Pons (tissue), 1 donor: ENCODE results near the gene SLC8A1.
"Not testable (repeated sequence)": the region's sequence is repeated elsewhere in the genome, so short reads cannot be mapped to it uniquely, and the experiment has no call there.

Source experiments
- DNase-seq: peaks from one replicate; pipeline ENCODE4 v3.0.0-alpha.2; 2016; ENCODE audit warnings: low spot score

The SLC8A1 gene

GRCh38 chr2:40103590-40103989 lies 348.3 kb downstream of the SLC8A1 start:
- DNase-seq = no peak

- no peak for DNase-seq
These were observed 348.7 kb downstream of the SLC8A1 start for GRCh38 chr2:40103163-40103562.

DNA sequence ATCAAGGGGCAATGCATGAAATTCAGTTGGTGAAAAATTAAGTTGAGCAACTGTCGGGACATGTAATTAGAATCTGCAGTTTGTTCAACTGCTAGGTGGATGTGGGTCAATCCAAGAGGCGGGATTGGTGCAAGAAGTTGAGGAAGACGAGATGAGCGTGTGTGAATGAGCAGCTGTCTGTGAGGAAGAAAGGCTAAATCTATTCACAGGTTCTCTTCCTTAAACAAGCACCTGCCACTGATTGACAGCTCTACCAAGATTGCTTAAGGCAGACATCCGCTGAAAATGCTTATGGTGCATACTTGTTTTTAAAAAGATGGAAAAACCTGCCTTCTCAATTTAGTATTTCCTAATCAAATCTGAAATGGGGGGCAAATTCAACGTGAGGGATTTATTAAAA lies 349.4 kb downstream of the SLC8A1 start:
- no peak for DNase-seq

DNA sequence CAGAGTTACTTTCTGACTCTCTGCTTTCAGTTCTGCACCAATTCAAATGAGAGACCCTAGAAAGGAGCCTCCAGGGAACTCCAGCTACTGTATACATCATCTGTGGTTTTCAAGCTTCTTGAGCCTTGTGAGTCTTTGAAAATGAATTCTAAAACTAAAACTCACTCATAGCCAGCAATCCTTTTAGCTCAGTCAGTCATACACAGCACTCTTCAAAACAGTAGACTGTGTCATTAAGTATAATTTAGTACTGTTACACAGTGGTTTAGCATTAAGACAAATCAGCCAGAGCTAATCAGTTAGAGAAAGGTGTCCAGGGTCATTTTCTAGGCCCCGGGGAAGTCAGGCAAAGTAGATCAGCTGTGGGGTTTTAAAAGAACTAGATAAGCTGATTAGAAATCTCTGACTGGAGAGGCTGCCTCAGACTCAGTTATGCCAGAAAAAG lies 350.7 kb downstream of the SLC8A1 start:
- no peak for DNase-seq

- DNase-seq = no peak
These were observed 351.2 kb downstream of the SLC8A1 start for GRCh38 chr2:40100676-40101075.

GRCh38 chr2:40098786-40099470 lies 353.0 kb downstream of the SLC8A1 start:
- no peak for DNase-seq

DNA sequence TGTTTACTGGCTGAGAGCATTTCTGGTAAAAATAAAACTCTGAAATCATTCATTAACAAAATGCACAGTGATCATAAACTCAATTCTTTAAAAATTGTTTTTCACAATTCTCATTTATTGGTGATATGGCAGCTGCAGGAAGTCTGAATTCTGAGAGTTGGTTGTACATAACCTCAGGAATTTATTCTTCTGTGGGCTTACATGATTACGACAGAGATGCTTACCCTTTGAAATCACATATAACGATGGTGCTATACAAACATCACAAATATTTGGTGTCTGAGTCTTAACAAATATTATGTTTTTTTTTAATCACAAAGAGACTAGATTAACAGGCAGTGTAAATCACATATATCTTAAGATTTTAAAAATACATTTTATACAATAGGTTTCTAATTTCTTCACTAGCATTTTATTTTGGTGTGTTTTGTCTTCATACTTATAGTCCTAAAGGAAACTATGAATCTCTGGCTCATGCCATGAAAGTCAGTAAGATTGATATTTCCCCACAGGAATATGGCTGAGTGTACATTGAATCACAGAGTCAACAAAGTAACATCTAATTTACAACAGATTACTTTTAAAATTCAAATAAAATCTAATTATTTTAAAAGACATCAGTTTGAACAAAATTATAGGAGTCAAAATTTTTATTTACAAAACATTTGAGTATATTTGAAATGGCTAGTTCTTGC lies 354.1 kb downstream of the SLC8A1 start:
- no peak for DNase-seq

GRCh38 chr2:40096360-40096759 lies 355.5 kb downstream of the SLC8A1 start:
- DNase-seq = no peak

DNA sequence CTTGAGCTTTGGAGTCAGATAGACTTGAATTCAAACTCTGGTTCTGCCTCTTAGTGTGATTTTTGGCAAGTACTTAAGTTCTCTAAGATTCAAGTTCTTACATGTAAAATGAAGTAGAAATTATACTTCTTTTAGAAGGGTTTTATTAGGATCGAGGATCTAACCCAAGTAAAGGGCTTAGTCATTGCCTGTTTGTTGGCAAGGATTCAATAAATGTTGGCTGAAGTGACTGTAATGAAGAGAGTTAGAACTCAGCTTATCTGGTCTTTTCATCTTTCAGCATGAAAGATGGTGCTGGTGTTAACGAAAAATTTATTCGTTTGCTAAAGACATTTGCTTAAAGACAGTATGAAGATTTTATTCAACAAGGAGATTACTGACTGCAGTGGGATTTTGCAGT lies 356.9 kb downstream of the SLC8A1 start:
- DNase-seq = peak; percentile 12

- no peak for DNase-seq
These were observed 357.4 kb downstream of the SLC8A1 start for GRCh38 chr2:40094451-40094850.

DNA sequence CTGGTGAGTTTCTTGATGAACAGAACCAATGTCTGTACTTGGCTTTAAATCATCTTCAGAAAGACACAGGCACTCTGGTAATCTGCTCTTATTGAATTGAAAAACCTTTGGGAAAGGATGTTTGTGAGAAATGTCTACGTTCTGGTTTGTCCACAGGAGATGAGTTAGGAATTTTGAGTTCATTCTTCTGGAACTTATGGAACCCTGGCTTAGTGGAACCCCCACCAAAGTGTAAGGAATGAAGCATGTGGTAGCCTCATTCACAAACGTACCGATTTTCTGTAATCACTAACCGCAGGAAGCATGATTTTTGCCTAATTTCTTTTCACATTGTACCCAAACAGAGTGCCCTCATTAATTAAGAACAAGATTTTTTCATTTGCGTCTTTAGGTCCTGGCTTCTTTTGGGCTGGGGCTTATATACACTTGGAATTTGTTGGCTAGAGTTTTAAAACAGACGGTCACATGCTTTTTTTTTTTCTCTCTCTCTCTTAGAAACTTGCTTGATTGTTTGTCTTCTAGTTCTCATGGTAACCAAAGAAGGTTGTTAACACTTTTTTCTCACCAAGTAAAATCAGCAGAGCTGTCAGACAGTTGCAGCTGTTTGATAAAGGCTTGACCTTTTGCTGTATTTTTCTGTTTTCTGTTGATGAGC lies 358.7 kb downstream of the SLC8A1 start:
- no peak for DNase-seq

DNA sequence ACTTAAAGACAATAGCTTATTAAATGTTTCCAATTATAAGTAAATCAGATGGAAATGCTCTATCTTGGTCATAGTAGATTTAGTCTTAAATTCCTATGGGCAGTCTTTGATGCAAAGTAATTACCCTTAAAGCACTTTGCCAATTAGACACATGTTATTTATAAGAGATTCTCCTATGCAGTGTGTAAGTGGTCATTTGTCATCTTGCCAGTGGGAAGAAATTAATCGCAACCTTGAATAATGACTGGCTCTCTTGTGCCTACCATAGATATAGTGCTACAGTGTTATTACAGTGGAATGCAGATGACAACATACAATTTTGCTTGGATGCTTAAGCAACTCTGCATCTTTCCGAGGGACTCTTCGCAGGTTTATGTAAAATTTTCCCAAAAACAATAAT lies 361.8 kb downstream of the SLC8A1 start:
- no peak for DNase-seq

GRCh38 chr2:40087927-40088326 lies 364.0 kb downstream of the SLC8A1 start:
- no peak for DNase-seq

DNA sequence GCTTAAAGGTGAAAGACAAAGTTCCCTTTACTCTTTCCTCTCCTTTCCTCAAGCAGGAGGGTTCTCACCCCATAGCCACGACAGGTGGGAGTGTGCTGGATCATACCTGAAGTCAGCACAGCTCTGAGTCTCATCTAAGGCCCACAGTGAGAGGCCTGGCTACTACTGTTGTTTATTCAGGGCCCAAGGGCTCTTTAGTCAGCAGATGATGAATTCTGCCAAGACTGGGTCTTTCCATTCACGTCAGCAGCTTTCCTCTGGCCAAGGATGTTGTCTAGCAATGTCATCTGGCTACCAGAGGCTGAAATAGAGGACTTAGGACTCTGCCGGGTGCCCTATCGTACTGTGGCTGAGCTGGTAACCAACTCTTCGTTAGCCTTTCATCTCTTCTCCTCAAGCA lies 364.5 kb downstream of the SLC8A1 start:
- DNase-seq = no peak

DNA sequence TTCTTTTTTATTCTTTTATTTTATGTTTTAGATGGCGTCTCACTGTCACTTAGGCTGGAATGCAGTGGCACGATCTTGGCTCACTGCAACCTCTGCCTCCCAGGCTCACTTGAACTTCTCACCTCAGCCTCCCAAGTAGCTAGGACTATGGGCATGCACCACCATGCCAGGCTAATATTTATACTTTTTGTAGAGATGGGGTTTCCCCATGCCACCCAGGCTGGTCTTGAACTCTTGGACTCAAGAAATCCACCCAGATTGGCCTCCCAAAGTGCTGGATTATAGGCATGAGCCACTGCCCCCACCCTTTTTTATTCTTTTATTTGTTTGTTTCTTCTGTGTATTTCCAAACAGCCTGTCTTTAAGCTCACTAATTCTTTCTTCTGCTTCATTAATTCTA lies 366.1 kb downstream of the SLC8A1 start:
- no peak for DNase-seq

DNA sequence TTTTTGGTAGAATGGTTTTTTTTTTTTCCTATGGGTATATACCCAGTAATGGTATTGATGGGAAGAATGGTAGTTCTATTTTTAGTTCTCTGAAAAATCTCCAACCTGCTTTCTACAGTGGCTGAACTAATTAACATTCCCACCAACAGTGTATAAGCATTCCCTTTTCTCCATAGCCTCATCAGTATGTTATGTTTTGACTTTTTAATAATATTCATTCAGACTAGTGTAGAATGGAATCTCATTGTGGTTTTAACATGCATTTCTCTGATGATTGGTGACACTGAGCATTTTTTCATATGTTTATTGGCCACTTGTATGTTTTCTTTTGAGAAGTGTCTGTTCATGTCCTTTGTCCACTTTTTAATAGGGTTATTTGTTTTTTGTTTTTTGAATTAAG lies 378.6 kb downstream of the SLC8A1 start:
- DNase-seq = not testable (repeated sequence)

GRCh38 chr2:40072442-40073232 lies 379.3 kb downstream of the SLC8A1 start:
- DNase-seq = no peak

DNA sequence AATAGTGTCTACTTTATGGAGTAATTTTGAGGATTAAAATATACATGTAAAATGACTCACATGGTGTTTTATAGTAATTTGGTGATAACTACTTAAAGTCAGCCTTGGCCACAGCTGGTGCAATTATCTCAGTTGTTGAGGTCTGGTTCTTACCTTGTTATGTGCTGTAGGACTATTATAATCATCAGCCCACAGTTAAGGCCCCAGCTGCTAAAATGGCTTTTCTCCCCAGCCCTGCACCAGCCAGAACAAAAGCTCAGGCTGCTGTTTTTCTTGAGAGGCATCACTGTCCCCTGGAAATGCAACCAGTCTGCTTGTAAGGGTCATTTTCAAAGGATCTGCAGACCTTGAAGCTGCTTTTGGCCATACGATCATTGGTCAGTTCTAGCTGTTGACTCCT lies 389.5 kb downstream of the SLC8A1 start:
- DNase-seq = no peak

- DNase-seq = no peak
These were observed 402.1 kb downstream of the SLC8A1 start for GRCh38 chr2:40049781-40050180.

- DNase-seq = no peak
These were observed 403.4 kb downstream of the SLC8A1 start for GRCh38 chr2:40048506-40048905.

GRCh38 chr2:40047406-40047805 lies 404.5 kb downstream of the SLC8A1 start:
- no peak for DNase-seq
